ENCODE data around the gene WDR20. TPM values are rescaled to one million over a fixed set of nuclear protein-coding genes. Genes with fewer than 3 reads are reported as not detected.

Gene WDR20
- total RNA-seq, 1 donor from 2014 or later, result 28.5 TPM

GRCh38 chr14:102206918-102207317 is 67.2 kb downstream of the WDR20 start:
- Mint-ChIP-seq H3K27me3 (ENCODE audit: unreplicated experiment) (peaks cover 15% of the 10 kb centered on the region), H3K9me3 (ENCODE audit: unreplicated experiment) (no peaks in the 10 kb centered on the region), H3K27ac (ENCODE audit: unreplicated experiment) (no peak overlapping the region), H3K4me1 (ENCODE audit: unreplicated experiment) (peaks cover 3% of the 10 kb centered on the region), H3K36me3 (ENCODE audit: low read depth, unreplicated experiment) (peaks cover 37% of the 10 kb centered on the region), H3K4me3 (ENCODE audit: unreplicated experiment) (no peak overlapping the region)
- no peak for DNase-seq (ENCODE audit: low spot score)
- no peak for TF ChIP-seq CTCF (IDR thresholded peaks at IDR 0.05; ENCODE audit: unreplicated experiment)

GRCh38 chr14:102207831-102208365 is 68.2 kb downstream of the WDR20 start:
- peaks cover 3% of the 10 kb centered on the region for H3K4me1 Mint-ChIP-seq (ENCODE audit: unreplicated experiment)
- peaks cover 12% of the 10 kb centered on the region for H3K27me3 Mint-ChIP-seq (ENCODE audit: unreplicated experiment)
- H3K9me3 Mint-ChIP-seq (ENCODE audit: unreplicated experiment), result no peaks in the 10 kb centered on the region
- no peak for DNase-seq (ENCODE audit: low spot score)
- no peak overlapping the region for H3K4me3 Mint-ChIP-seq (ENCODE audit: unreplicated experiment)
- peaks cover 37% of the 10 kb centered on the region for H3K36me3 Mint-ChIP-seq (ENCODE audit: low read depth, unreplicated experiment)
- no peak overlapping the region for H3K27ac Mint-ChIP-seq (ENCODE audit: unreplicated experiment)
- no peak for TF ChIP-seq CTCF (IDR thresholded peaks at IDR 0.05; ENCODE audit: unreplicated experiment)

GRCh38 chr14:102208741-102209140 is 69.0 kb downstream of the WDR20 start:
- Mint-ChIP-seq H3K4me1 (ENCODE audit: unreplicated experiment) (peaks cover 3% of the 10 kb centered on the region), H3K27me3 (ENCODE audit: unreplicated experiment) (peaks cover 12% of the 10 kb centered on the region), H3K9me3 (ENCODE audit: unreplicated experiment) (no peaks in the 10 kb centered on the region), H3K27ac (ENCODE audit: unreplicated experiment) (no peak overlapping the region), H3K36me3 (ENCODE audit: low read depth, unreplicated experiment) (peaks cover 37% of the 10 kb centered on the region), H3K4me3 (ENCODE audit: unreplicated experiment) (peak overlapping the region; percentile 60)
- DNase-seq (ENCODE audit: low spot score), result no peak
- no peak for TF ChIP-seq CTCF (IDR thresholded peaks at IDR 0.05; ENCODE audit: unreplicated experiment)

GRCh38 chr14:102209224-102209966 is 69.7 kb downstream of the WDR20 start:
- H3K4me3 Mint-ChIP-seq (ENCODE audit: unreplicated experiment), result peak overlapping the region; percentile 60
- DNase-seq (ENCODE audit: low spot score), result no peak
- H3K27me3 Mint-ChIP-seq (ENCODE audit: unreplicated experiment), result peaks cover 9% of the 10 kb centered on the region
- H3K27ac Mint-ChIP-seq (ENCODE audit: unreplicated experiment), result no peak overlapping the region
- TF ChIP-seq CTCF (IDR thresholded peaks at IDR 0.05; ENCODE audit: unreplicated experiment), result no peak
- peaks cover 3% of the 10 kb centered on the region for H3K4me1 Mint-ChIP-seq (ENCODE audit: unreplicated experiment)
- peaks cover 33% of the 10 kb centered on the region for H3K36me3 Mint-ChIP-seq (ENCODE audit: low read depth, unreplicated experiment)
- no peaks in the 10 kb centered on the region for H3K9me3 Mint-ChIP-seq (ENCODE audit: unreplicated experiment)

- Mint-ChIP-seq H3K4me3 (ENCODE audit: unreplicated experiment) (no peak overlapping the region), H3K27ac (ENCODE audit: unreplicated experiment) (no peak overlapping the region), H3K27me3 (ENCODE audit: unreplicated experiment) (peaks cover 9% of the 10 kb centered on the region), H3K4me1 (ENCODE audit: unreplicated experiment) (peaks cover 3% of the 10 kb centered on the region), H3K36me3 (ENCODE audit: low read depth, unreplicated experiment) (peaks cover 24% of the 10 kb centered on the region), H3K9me3 (ENCODE audit: unreplicated experiment) (no peaks in the 10 kb centered on the region)
- DNase-seq (ENCODE audit: low spot score), result no peak
- TF ChIP-seq CTCF (IDR thresholded peaks at IDR 0.05; ENCODE audit: unreplicated experiment), result no peak
Measured at GRCh38 chr14:102210421-102211042, 70.8 kb downstream of the WDR20 start.

All from endothelial cell (in vitro differentiated cells).